Activated CD4-positive, alpha-beta memory T cell treated with anti-CD3 and anti-CD28 coated beads for 36 hours (primary cell): ENCODE data around the gene UBIAD1. TPM values are rescaled to one million over a fixed set of nuclear protein-coding genes. Genes with fewer than 3 reads are reported as not detected.
"Not testable (repeated sequence)": the region's sequence is repeated elsewhere in the genome, so short reads cannot be mapped to it uniquely, and the experiment has no call there.

Source experiments
- CTCF ChIA-PET: fragments of 350-600 bp; sonication (Branson Sonifier 250); formaldehyde crosslinking; loops from one replicate; lab custom pipeline; 2021; ENCODE audit warnings: antibody characterized with exemption, inconsistent platforms; lab: Charles Lee
- POLR2A ChIA-PET: fragments of 350-600 bp; sonication (Branson Sonifier 250); formaldehyde crosslinking; loops from one replicate; lab custom pipeline; 2021; ENCODE audit warnings: antibody characterized with exemption; lab: Charles Lee
- DNase-seq: peaks from one replicate; pipeline ENCODE4 v3.0.0-alpha.2; 2020
- H3K27ac Mint-ChIP-seq: one replicate; pipeline ENCODE4 v1.8.0; 2021; ENCODE audit warnings: mixed read lengths
- H3K27me3 Mint-ChIP-seq: one replicate; pipeline ENCODE4 v1.8.0; 2021; ENCODE audit warnings: mixed read lengths
- H3K36me3 Mint-ChIP-seq: one replicate; pipeline ENCODE4 v1.8.0; 2021; ENCODE audit warnings: mixed read lengths
- H3K4me1 Mint-ChIP-seq: one replicate; pipeline ENCODE4 v1.8.0; 2021; ENCODE audit warnings: low read depth, mixed read lengths
- H3K4me3 Mint-ChIP-seq: one replicate; pipeline ENCODE4 v1.8.0; 2021; ENCODE audit warnings: mild to moderate bottlenecking, mixed read lengths
- H3K9me3 Mint-ChIP-seq: one replicate; pipeline ENCODE4 v1.8.0; 2021; ENCODE audit warnings: mixed read lengths
- intact Hi-C: fragments of 100-400 bp; cut with micrococcal nuclease; formaldehyde crosslinking; loops from one replicate; pipeline ENCODE4 v1.15.1; 2023
- total RNA-seq, 2 experiments: library from RNA; stranded (reverse); gene quantifications; one replicate each; pipeline ENCODE4 v1.2.3, GENCODE V29; 2021

The UBIAD1 gene
- total RNA-seq, 2 experiments from 2014 or later = 21.4 to 22.4 TPM

GRCh38 chr1:11281518-11282331 is 8.7 kb downstream of the UBIAD1 start:
- Mint-ChIP-seq H3K4me3 (no peak overlapping the region), H3K27me3 (no peaks in the 10 kb centered on the region), H3K9me3 (no peaks in the 10 kb centered on the region), H3K27ac (peak overlapping the region; percentile 85), H3K36me3 (peaks cover 29% of the 10 kb centered on the region), H3K4me1 (peaks cover 76% of the 10 kb centered on the region)
- ChIA-PET POLR2A (no interaction called here), CTCF (interaction anchor here (0.9 to 1.3 kb wide), 2 partner anchors 364 to 368 kb away, joined by 3 to 6 read pairs; no protein-coding TSS in a partner anchor)
- intact Hi-C loops = no loop called here
- no peak for DNase-seq

DNA sequence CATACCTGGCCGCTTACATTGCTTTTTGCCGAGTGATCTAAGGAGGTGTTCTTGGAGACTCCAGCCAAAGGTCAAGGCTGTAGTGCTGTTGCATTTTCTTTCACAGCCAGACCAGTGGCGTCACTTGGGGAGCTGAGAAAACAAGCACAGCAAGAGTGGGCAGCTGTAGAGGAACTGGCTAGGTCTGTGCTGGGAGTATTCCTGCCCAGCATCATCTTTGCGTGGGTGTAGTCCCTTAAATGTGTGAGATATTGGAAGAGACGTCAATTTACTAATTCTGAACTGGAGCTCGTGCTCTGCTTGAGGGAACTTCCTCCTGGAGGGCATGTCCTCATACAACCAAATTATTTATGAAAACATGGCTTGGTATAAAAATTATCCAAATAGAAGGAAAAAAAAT is 10.2 kb downstream of the UBIAD1 start:
- H3K9me3 Mint-ChIP-seq = no peaks in the 10 kb centered on the region
- no peaks in the 10 kb centered on the region for H3K27me3 Mint-ChIP-seq
- ChIA-PET POLR2A (interaction anchor here (0.5 to 1.6 kb wide), 3 partner anchors 10 to 98 kb away, joined by 3 to 5 read pairs (median 4); partner anchors contain the start of gene MTOR), CTCF (interaction anchor here (0.6 to 1.5 kb wide), 2 partner anchors 44 to 363 kb away, joined by 3 to 5 read pairs; no protein-coding TSS in a partner anchor)
- intact Hi-C loops = no loop called here
- H3K4me3 Mint-ChIP-seq = no peak overlapping the region
- peaks cover 68% of the 10 kb centered on the region for H3K4me1 Mint-ChIP-seq
- peaks cover 26% of the 10 kb centered on the region for H3K36me3 Mint-ChIP-seq
- DNase-seq = no peak
- peak overlapping the region; percentile 36 for H3K27ac Mint-ChIP-seq

DNA sequence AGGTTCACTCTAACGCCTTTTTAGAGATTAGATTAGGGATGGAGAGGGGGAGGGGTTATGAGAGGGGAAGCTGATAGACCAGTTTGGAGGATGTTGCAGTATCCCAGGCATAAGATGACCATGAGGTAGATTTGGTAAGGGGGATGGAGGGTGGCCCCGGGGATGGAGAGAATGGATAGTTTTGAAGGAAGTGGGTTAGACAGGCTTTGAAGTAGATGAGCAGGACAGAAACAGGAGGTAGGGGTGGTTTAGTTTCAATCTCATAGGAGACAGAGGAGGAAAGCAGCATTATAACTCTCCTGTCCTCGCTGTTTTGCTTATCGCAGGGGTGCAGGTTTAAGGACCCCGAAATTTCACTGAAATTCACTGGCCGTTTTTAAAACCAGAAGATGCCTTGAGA is 11.8 kb downstream of the UBIAD1 start:
- Mint-ChIP-seq H3K4me1 (peaks cover 65% of the 10 kb centered on the region), H3K27ac (peak overlapping the region; percentile 58), H3K36me3 (peaks cover 32% of the 10 kb centered on the region), H3K4me3 (no peak overlapping the region), H3K9me3 (no peaks in the 10 kb centered on the region), H3K27me3 (no peaks in the 10 kb centered on the region)
- DNase-seq = no peak
- intact Hi-C loops = no loop called here
- POLR2A ChIA-PET = interaction anchor here (1.6 kb wide), 1 partner anchor 22 kb away, joined by 5 read pairs; the partner anchor contains the start of gene MTOR
- CTCF ChIA-PET = no interaction called here

DNA sequence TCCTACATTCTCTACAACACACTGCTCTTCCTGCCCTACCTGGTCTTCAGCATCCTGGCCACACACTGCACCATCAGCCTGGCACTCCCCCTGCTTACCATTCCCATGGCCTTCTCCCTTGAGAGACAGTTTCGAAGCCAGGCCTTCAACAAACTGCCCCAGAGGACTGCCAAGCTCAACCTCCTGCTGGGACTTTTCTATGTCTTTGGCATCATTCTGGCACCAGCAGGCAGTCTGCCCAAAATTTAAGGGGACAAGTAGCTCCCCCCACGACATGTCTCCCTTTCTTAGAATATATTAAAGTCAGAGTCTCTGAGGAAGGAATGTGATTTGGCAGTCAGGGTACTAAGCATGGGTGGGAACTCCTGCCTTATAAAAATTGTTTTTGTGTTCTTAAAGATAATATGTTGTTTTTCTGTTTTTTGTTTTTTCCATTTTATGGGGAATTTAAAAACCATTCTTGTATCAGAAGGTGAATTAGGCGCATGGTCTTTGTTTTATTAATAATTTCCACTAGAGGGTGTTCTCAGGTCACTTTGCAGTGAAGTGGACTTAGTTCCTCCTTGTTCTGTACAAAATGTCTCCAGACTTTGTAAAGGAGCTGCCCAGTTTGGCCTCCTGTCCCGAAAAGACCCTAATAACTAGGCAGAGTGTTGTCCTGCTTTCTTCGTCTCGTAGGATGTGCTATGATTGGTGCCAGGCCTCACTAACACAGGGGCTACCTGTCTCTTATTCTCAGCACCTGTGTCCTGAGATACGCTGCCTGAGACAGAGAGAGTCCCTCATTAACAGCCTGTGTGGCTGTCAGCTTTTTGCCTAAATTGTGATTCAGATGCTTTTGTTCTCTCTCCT is 13.1 kb downstream of the UBIAD1 start:
- Mint-ChIP-seq H3K9me3 (no peaks in the 10 kb centered on the region), H3K27me3 (no peaks in the 10 kb centered on the region), H3K4me1 (peaks cover 62% of the 10 kb centered on the region), H3K36me3 (peaks cover 32% of the 10 kb centered on the region), H3K27ac (peak overlapping the region; percentile 40), H3K4me3 (no peak overlapping the region)
- ChIA-PET POLR2A (no interaction called here), CTCF (no interaction called here)
- intact Hi-C loops = no loop called here
- no peak for DNase-seq

- POLR2A ChIA-PET = no interaction called here
- peaks cover 34% of the 10 kb centered on the region for H3K36me3 Mint-ChIP-seq
- H3K4me3 Mint-ChIP-seq = no peak overlapping the region
- no peaks in the 10 kb centered on the region for H3K9me3 Mint-ChIP-seq
- intact Hi-C loops = no loop called here
- no peak for DNase-seq
- no peak overlapping the region for H3K27ac Mint-ChIP-seq
- H3K4me1 Mint-ChIP-seq = peaks cover 61% of the 10 kb centered on the region
- H3K27me3 Mint-ChIP-seq = no peaks in the 10 kb centered on the region
- CTCF ChIA-PET = no interaction called here
These were observed 13.9 kb downstream of the UBIAD1 start for GRCh38 chr1:11286735-11287410.

GRCh38 chr1:11289064-11289463 is 16.1 kb downstream of the UBIAD1 start:
- intact Hi-C loops = no loop called here
- no peak for DNase-seq
- Mint-ChIP-seq H3K4me3 (no peak overlapping the region), H3K4me1 (peaks cover 56% of the 10 kb centered on the region), H3K27ac (no peak overlapping the region), H3K36me3 (peaks cover 35% of the 10 kb centered on the region), H3K9me3 (no peaks in the 10 kb centered on the region), H3K27me3 (no peaks in the 10 kb centered on the region)
- ChIA-PET POLR2A (no interaction called here), CTCF (interaction anchor here (0.6 to 0.7 kb wide), 2 partner anchors 18 to 31 kb away, joined by 3 read pairs; no protein-coding TSS in a partner anchor)

- Mint-ChIP-seq H3K9me3 (no peaks in the 10 kb centered on the region), H3K36me3 (peaks cover 38% of the 10 kb centered on the region), H3K4me3 (no peak overlapping the region), H3K27ac (no peak overlapping the region), H3K27me3 (no peaks in the 10 kb centered on the region), H3K4me1 (peaks cover 54% of the 10 kb centered on the region)
- intact Hi-C loops = no loop called here
- no peak for DNase-seq
- POLR2A ChIA-PET = no interaction called here
- CTCF ChIA-PET = interaction anchor here (1.3 kb wide), 1 partner anchor 49 kb away, joined by 4 read pairs; no protein-coding TSS in a partner anchor
These were observed 18.1 kb downstream of the UBIAD1 start for GRCh38 chr1:11291049-11291448.

GRCh38 chr1:11293856-11294255 is 20.9 kb downstream of the UBIAD1 start:
- Mint-ChIP-seq H3K4me3 (no peak overlapping the region), H3K27me3 (no peaks in the 10 kb centered on the region), H3K36me3 (peaks cover 24% of the 10 kb centered on the region), H3K27ac (no peak overlapping the region), H3K4me1 (peaks cover 58% of the 10 kb centered on the region), H3K9me3 (no peaks in the 10 kb centered on the region)
- POLR2A ChIA-PET = no interaction called here
- CTCF ChIA-PET = interaction anchor here (1.5 kb wide), 1 partner anchor 52 kb away, joined by 4 read pairs; no protein-coding TSS in a partner anchor
- DNase-seq = no peak
- intact Hi-C loops = no loop called here

- intact Hi-C loops = loop anchor here (5.0 kb wide), 1 partner anchor 53 kb away; no protein-coding TSS in a partner anchor
- no peaks in the 10 kb centered on the region for H3K9me3 Mint-ChIP-seq
- peaks cover 20% of the 10 kb centered on the region for H3K36me3 Mint-ChIP-seq
- H3K4me1 Mint-ChIP-seq = peaks cover 62% of the 10 kb centered on the region
- ChIA-PET CTCF (no interaction called here), POLR2A (no interaction called here)
- no peak overlapping the region for H3K4me3 Mint-ChIP-seq
- H3K27me3 Mint-ChIP-seq = no peaks in the 10 kb centered on the region
- H3K27ac Mint-ChIP-seq = peak overlapping the region; percentile 18
- DNase-seq = no peak
These were observed 22.0 kb downstream of the UBIAD1 start for GRCh38 chr1:11294951-11295350.

- ChIA-PET CTCF (interaction anchor here (1.3 kb wide), 1 partner anchor 54 kb away, joined by 5 read pairs; no protein-coding TSS in a partner anchor), POLR2A (no interaction called here)
- no peak overlapping the region for H3K4me3 Mint-ChIP-seq
- no peaks in the 10 kb centered on the region for H3K9me3 Mint-ChIP-seq
- H3K27ac Mint-ChIP-seq = no peak overlapping the region
- peaks cover 20% of the 10 kb centered on the region for H3K36me3 Mint-ChIP-seq
- H3K27me3 Mint-ChIP-seq = no peaks in the 10 kb centered on the region
- no peak for DNase-seq
- intact Hi-C loops = loop anchor here (5.0 kb wide), 1 partner anchor 54 kb away; no protein-coding TSS in a partner anchor
- peaks cover 54% of the 10 kb centered on the region for H3K4me1 Mint-ChIP-seq
These were observed 22.9 kb downstream of the UBIAD1 start for GRCh38 chr1:11295905-11296304.

GRCh38 chr1:11297774-11298173 is 24.8 kb downstream of the UBIAD1 start:
- H3K9me3 Mint-ChIP-seq, H3K4me3 Mint-ChIP-seq, H3K27me3 Mint-ChIP-seq, H3K27ac Mint-ChIP-seq, POLR2A ChIA-PET, DNase-seq: not testable (repeated sequence)
- Mint-ChIP-seq H3K4me1 (peaks cover 36% of the 10 kb centered on the region), H3K36me3 (peaks cover 15% of the 10 kb centered on the region)
- CTCF ChIA-PET = interaction anchor here (1.3 kb wide), 1 partner anchor 260 kb away, joined by 4 read pairs; no protein-coding TSS in a partner anchor
- intact Hi-C loops = loop anchor here (5.0 kb wide), 1 partner anchor 55 kb away; no protein-coding TSS in a partner anchor
